Panc1 (cell line): ENCODE data around the gene DDX18. TPM values are rescaled to one million over a fixed set of nuclear protein-coding genes. Genes with fewer than 3 reads are reported as not detected.

Experiments
- ATAC-seq: fragments of 200-7000 bp; cut with Tn5 transposase; 2 replicates; pipeline ENCODE4 v1.9.1; 2020; ENCODE audit warnings: mild to moderate bottlenecking, moderate library complexity
- BruUV-seq: library from RNA; stranded (reverse); fragments of 400-500 nt; replicated peaks from 2 replicates; lab custom pipeline; 2021; lab: Mats Ljungman, UMichigan
- CTCF ChIA-PET: fragments of 300-600 bp; sonication (Branson Sonifier 250); formaldehyde crosslinking; loops from one replicate; lab custom pipeline; 2022; ENCODE audit warnings: antibody characterized with exemption; lab: Charles Lee
- POLR2A ChIA-PET: fragments of 300-600 bp; sonication (Branson Sonifier 250); formaldehyde crosslinking; loops from one replicate; lab custom pipeline; 2022; ENCODE audit warnings: antibody characterized with exemption; lab: Charles Lee
- DNase-seq: peaks from one replicate; pipeline ENCODE4 v3.0.0-alpha.2; 2010; ENCODE audit warnings: low read depth, low spot score
- H3K27ac ChIP-seq: 2 replicates; pipeline ENCODE4 v1.5.1; 2011; ENCODE audit warnings: mild to moderate bottlenecking, low read length, inconsistent platforms
- H3K27me3 ChIP-seq: fragments of 200-500 bp; sonication (Bioruptor generic); 2 replicates; pipeline ENCODE4 v1.6.0; 2014; ENCODE audit warnings: low read length, inconsistent platforms; ENCODE audit not compliant: control insufficient read depth, insufficient read depth
- H3K36me3 ChIP-seq: fragments of 200-500 bp; sonication (Bioruptor generic); 2 replicates; pipeline ENCODE4 v1.5.1; 2014; ENCODE audit warnings: inconsistent platforms, mild to moderate bottlenecking, low read length, moderate library complexity; ENCODE audit not compliant: control insufficient read depth, insufficient read depth
- H3K4me1 ChIP-seq: 2 replicates; pipeline ENCODE4 v1.5.1; 2011; ENCODE audit warnings: inconsistent platforms, mild to moderate bottlenecking, low read length, moderate library complexity; ENCODE audit not compliant: control insufficient read depth, insufficient read depth
- H3K4me3 ChIP-seq, 2 experiments: 2 replicates each; pipeline ENCODE4 v1.5.1; 2011 to 2012; ENCODE audit warnings: low read depth in 2 of 2, low read length in 2 of 2, mild to moderate bottlenecking in 2 of 2, inconsistent platforms in 1 of 2, moderate library complexity in 1 of 2
- H3K9me3 ChIP-seq: fragments of 200-500 bp; sonication (Bioruptor generic); 2 replicates; pipeline ENCODE4 v1.5.1; 2014; ENCODE audit warnings: low read depth, mild to moderate bottlenecking, inconsistent platforms, low read length, moderate library complexity; ENCODE audit not compliant: control insufficient read depth, insufficient read depth
- POLR2AphosphoS5 ChIP-seq: IDR thresholded peaks from 2 replicates; pipeline ENCODE4 v1.6.1; 2012; ENCODE audit warnings: mild to moderate bottlenecking, low read depth, low read length, moderate library complexity
- SIN3A ChIP-seq: IDR thresholded peaks from 2 replicates; pipeline ENCODE4 v1.6.1; 2012; ENCODE audit warnings: low read depth, mild to moderate bottlenecking, low read length, moderate library complexity, borderline replicate concordance; ENCODE audit not compliant: insufficient read depth
- TCF7L2 ChIP-seq: IDR thresholded peaks from 2 replicates; pipeline ENCODE4 v1.6.1; 2011; ENCODE audit warnings: mild to moderate bottlenecking, low read depth, low read length, inconsistent platforms
- in situ Hi-C: cut with HindIII; loops from 2 replicates; pipeline ENCODE4 v1.10.0; 2016; ENCODE audit warnings: low sequenced_read_pairs, low pct_unique_long_range_greater_than_20kb
- intact Hi-C: fragments of 100-400 bp; cut with micrococcal nuclease; formaldehyde crosslinking; loops from one replicate; pipeline ENCODE4 v1.10.0; 2022; ENCODE audit not compliant: unreplicated experiment
- total RNA-seq: library from RNA; stranded (reverse); gene quantifications from one replicate; pipeline ENCODE4 v1.2.1, GENCODE V29; 2021; ENCODE audit not compliant: unreplicated experiment
- TF ChIP-seq, protein P1 (sequence below): fragments of 450-650 bp; IDR thresholded peaks from 2 replicates; pipeline ENCODE4 v1.5.1; 2017; ENCODE audit warnings: mild to moderate bottlenecking
- TF ChIP-seq, protein P2 (sequence below), 2 experiments: IDR thresholded peaks; 2 replicates each; pipeline ENCODE4 v1.6.1; 2011 to 2012; ENCODE audit warnings: low read depth in 2 of 2, control low read depth in 1 of 2, low read length in 1 of 2, mild to moderate bottlenecking in 1 of 2, moderate library complexity in 1 of 2; ENCODE audit not compliant: insufficient read depth in 1 of 2

The DDX18 gene
- total RNA-seq, 1 experiment from 2014 or later = 82.0 TPM

- POLR2A ChIA-PET = no interaction called here
- DNase-seq (no peak), ATAC-seq (no peak)
- Histone ChIP-seq H3K36me3 (peaks cover 65% of the 10 kb centered on the region), H3K9me3 (no peaks in the 10 kb centered on the region), H3K4me1 (peaks cover 16% of the 10 kb centered on the region), H3K27ac (no peak overlapping the region), H3K27me3 (no peaks in the 10 kb centered on the region), H3K4me3 (no peak overlapping the region)
- in situ Hi-C loops (no loop called here), intact Hi-C loops (no loop called here)
- CTCF ChIA-PET = no interaction called here
- no TSS peak for BruUV-seq
- TF ChIP-seq SIN3A (no peak), TCF7L2 (no peak)
- TF ChIP-seq, protein P1, sequence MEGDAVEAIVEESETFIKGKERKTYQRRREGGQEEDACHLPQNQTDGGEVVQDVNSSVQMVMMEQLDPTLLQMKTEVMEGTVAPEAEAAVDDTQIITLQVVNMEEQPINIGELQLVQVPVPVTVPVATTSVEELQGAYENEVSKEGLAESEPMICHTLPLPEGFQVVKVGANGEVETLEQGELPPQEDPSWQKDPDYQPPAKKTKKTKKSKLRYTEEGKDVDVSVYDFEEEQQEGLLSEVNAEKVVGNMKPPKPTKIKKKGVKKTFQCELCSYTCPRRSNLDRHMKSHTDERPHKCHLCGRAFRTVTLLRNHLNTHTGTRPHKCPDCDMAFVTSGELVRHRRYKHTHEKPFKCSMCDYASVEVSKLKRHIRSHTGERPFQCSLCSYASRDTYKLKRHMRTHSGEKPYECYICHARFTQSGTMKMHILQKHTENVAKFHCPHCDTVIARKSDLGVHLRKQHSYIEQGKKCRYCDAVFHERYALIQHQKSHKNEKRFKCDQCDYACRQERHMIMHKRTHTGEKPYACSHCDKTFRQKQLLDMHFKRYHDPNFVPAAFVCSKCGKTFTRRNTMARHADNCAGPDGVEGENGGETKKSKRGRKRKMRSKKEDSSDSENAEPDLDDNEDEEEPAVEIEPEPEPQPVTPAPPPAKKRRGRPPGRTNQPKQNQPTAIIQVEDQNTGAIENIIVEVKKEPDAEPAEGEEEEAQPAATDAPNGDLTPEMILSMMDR = no peak
Measured at GRCh38 chr2:117818921-117819320, 4.4 kb downstream of the DDX18 start.

DNA sequence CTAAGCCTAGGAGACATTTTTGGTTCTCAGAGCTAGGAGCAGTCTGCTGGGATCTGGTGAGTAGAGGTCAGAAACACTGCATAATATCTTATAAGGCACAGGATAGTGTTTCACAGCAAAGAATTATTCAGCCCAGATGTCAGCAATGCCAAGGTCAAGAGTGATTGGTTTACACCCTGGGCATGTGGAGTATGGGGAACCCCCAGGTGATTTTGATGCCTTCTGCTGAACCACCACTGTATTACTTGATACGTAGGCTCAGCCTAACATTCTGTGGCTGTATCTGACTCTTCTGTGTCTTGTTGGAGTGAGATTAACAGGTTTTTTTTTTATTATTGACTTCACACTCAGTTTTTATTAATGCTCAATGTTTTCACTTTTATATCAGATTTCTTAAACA, 6.0 kb downstream of the DDX18 start:
- ChIA-PET CTCF (no interaction called here), POLR2A (no interaction called here)
- Histone ChIP-seq H3K9me3 (no peaks in the 10 kb centered on the region), H3K36me3 (peaks cover 73% of the 10 kb centered on the region), H3K27me3 (no peaks in the 10 kb centered on the region), H3K4me3 (no peak overlapping the region), H3K27ac (no peak overlapping the region), H3K4me1 (peaks cover 15% of the 10 kb centered on the region)
- no peak for DNase-seq
- in situ Hi-C loops = no loop called here
- no peak for ATAC-seq
- TF ChIP-seq, protein P1 = no peak
- TF ChIP-seq, protein P2, sequence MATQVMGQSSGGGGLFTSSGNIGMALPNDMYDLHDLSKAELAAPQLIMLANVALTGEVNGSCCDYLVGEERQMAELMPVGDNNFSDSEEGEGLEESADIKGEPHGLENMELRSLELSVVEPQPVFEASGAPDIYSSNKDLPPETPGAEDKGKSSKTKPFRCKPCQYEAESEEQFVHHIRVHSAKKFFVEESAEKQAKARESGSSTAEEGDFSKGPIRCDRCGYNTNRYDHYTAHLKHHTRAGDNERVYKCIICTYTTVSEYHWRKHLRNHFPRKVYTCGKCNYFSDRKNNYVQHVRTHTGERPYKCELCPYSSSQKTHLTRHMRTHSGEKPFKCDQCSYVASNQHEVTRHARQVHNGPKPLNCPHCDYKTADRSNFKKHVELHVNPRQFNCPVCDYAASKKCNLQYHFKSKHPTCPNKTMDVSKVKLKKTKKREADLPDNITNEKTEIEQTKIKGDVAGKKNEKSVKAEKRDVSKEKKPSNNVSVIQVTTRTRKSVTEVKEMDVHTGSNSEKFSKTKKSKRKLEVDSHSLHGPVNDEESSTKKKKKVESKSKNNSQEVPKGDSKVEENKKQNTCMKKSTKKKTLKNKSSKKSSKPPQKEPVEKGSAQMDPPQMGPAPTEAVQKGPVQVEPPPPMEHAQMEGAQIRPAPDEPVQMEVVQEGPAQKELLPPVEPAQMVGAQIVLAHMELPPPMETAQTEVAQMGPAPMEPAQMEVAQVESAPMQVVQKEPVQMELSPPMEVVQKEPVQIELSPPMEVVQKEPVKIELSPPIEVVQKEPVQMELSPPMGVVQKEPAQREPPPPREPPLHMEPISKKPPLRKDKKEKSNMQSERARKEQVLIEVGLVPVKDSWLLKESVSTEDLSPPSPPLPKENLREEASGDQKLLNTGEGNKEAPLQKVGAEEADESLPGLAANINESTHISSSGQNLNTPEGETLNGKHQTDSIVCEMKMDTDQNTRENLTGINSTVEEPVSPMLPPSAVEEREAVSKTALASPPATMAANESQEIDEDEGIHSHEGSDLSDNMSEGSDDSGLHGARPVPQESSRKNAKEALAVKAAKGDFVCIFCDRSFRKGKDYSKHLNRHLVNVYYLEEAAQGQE (IDR thresholded peaks at IDR 0.05; ENCODE audit: insufficient read depth in 1 of 2, low read depth in 2 of 2, low read length in 1 of 2) = no peak
- TF ChIP-seq POLR2AphosphoS5 = no peak
- no peak for TF ChIP-seq TCF7L2
- no peak for TF ChIP-seq SIN3A
- intact Hi-C loops = no loop called here
- BruUV-seq = no TSS peak
